ENCODE measurements around the gene CASP7. TPM values are rescaled to one million over a fixed set of nuclear protein-coding genes. Genes with fewer than 3 reads are reported as not detected.

CASP7 gene
- total RNA-seq, 1 donor from 2014 or later = 44.9 TPM

DNA sequence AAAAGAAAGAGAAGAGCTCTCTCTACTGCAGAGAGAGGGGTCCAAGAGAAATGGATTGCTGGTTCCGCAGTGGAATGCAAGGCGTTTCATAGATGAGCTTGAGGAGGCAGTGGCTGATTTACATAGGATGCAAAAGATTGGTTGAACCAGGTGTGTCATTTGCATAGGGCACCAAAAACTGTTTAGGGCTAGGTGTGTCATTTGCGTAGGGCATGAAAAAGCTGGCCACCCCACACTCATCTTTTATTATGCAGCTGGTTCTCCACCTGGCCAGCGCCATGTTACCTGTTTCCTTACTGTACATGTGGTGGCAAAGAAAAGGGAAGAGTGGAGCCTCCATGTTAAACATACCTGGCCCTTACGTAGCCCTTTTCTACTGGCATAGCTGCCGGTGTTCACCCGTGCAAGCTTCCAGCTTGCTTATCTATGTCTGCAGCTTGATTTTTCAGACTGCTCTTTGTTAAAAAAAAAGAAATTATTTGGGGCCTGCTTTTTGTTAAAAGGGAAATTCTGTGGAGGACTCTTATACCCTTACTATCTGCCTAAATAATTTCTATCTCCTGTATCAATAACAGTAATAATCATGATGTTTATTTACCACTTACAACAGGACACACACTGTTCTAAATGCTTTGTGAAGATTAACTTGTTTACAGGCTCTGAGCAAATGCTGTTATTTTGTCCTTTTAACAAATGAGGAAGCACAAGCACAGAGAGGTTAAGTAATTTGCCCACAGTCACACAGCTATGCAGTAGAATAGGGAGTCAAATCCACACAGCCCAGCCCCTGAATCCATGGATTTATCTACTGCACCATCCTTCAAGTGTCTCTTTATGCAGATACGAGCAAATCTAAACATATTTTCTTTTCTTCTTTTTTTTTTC, 33.3 kb downstream of the CASP7 start:
- H3K36me3 Mint-ChIP-seq (ENCODE audit: low read depth, unreplicated experiment) = peaks cover 20% of the 10 kb centered on the region
- no peak overlapping the region for H3K27ac ChIP-seq (ENCODE audit: low read depth, low read length)
- H3K27me3 Mint-ChIP-seq (ENCODE audit: low read depth, unreplicated experiment) = no peaks in the 10 kb centered on the region
- H3K4me1 ChIP-seq (ENCODE audit: insufficient read depth, low read length) = peaks cover 16% of the 10 kb centered on the region
- no peak overlapping the region for H3K4me2 ChIP-seq (ENCODE audit: low read length)
- no peak overlapping the region for H2AFZ ChIP-seq (ENCODE audit: low read depth, low read length)
- FAIRE-seq = peak; percentile 29
- no peak for DNase-seq (ENCODE audit: low read depth)
- H3K36me3 ChIP-seq (ENCODE audit: insufficient read depth, low read length) = no peaks in the 10 kb centered on the region
- H3K4me1 Mint-ChIP-seq (ENCODE audit: low read depth, unreplicated experiment) = peaks cover 26% of the 10 kb centered on the region
- H3K4me3 ChIP-seq (ENCODE audit: insufficient read depth, low read depth, low read length) = no peak overlapping the region
- no peak overlapping the region for H3K27ac Mint-ChIP-seq (ENCODE audit: unreplicated experiment)
- peaks cover 3% of the 10 kb centered on the region for H3K79me2 ChIP-seq (ENCODE audit: insufficient read depth, low read length)
- H3K27me3 ChIP-seq (ENCODE audit: insufficient read depth, low read length) = no peaks in the 10 kb centered on the region
- H3K9me3 ChIP-seq (ENCODE audit: insufficient read depth, low read depth, low read length) = no peaks in the 10 kb centered on the region
- H3K4me3 Mint-ChIP-seq (ENCODE audit: unreplicated experiment) = no peak overlapping the region
- TF ChIP-seq, protein P1, sequence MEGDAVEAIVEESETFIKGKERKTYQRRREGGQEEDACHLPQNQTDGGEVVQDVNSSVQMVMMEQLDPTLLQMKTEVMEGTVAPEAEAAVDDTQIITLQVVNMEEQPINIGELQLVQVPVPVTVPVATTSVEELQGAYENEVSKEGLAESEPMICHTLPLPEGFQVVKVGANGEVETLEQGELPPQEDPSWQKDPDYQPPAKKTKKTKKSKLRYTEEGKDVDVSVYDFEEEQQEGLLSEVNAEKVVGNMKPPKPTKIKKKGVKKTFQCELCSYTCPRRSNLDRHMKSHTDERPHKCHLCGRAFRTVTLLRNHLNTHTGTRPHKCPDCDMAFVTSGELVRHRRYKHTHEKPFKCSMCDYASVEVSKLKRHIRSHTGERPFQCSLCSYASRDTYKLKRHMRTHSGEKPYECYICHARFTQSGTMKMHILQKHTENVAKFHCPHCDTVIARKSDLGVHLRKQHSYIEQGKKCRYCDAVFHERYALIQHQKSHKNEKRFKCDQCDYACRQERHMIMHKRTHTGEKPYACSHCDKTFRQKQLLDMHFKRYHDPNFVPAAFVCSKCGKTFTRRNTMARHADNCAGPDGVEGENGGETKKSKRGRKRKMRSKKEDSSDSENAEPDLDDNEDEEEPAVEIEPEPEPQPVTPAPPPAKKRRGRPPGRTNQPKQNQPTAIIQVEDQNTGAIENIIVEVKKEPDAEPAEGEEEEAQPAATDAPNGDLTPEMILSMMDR (IDR thresholded peaks at IDR 0.05; ENCODE audit: insufficient read depth, low read depth, low read length) = no peak
- TF ChIP-seq EZH2 (IDR thresholded peaks at IDR 0.05; ENCODE audit: insufficient read depth, low read length) = no peak
- no peak overlapping the region for H3K9ac ChIP-seq (ENCODE audit: low read length)
- H3K9me3 Mint-ChIP-seq (ENCODE audit: unreplicated experiment) = no peaks in the 10 kb centered on the region
- H4K20me1 ChIP-seq (ENCODE audit: insufficient read depth, low read length) = peaks cover 53% of the 10 kb centered on the region

DNA sequence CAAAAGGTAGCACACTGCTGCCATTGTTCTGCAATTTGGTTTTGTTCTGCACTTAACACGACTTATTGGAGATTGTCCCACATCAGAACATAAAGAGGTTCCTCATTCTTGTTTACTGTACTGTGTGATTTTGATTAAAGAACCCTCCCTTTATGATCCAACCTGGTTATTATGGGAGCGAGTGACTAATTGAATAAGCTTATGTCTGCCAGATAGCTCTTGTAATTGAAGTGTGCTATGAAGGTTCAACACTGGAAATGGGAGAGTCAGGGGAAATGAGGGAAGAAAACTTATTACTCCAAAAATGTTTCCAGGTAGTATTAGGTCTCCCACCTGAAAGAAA, 33.9 kb downstream of the CASP7 start:
- TF ChIP-seq, protein P1 (IDR thresholded peaks at IDR 0.05; ENCODE audit: insufficient read depth, low read depth, low read length) = no peak
- TF ChIP-seq EZH2 (IDR thresholded peaks at IDR 0.05; ENCODE audit: insufficient read depth, low read length) = no peak
- Histone ChIP-seq H3K4me2 (ENCODE audit: low read length) (no peak overlapping the region), H3K9me3 (ENCODE audit: insufficient read depth, low read depth, low read length) (no peaks in the 10 kb centered on the region), H3K27me3 (ENCODE audit: insufficient read depth, low read length) (no peaks in the 10 kb centered on the region), H3K4me1 (ENCODE audit: insufficient read depth, low read length) (peaks cover 13% of the 10 kb centered on the region), H3K27ac (ENCODE audit: low read depth, low read length) (no peak overlapping the region), H3K36me3 (ENCODE audit: insufficient read depth, low read length) (no peaks in the 10 kb centered on the region), H4K20me1 (ENCODE audit: insufficient read depth, low read length) (peaks cover 50% of the 10 kb centered on the region), H3K79me2 (ENCODE audit: insufficient read depth, low read length) (peaks cover 3% of the 10 kb centered on the region), H3K4me3 (ENCODE audit: insufficient read depth, low read depth, low read length) (no peak overlapping the region), H2AFZ (ENCODE audit: low read depth, low read length) (no peak overlapping the region), H3K9ac (ENCODE audit: low read length) (no peak overlapping the region)
- DNase-seq (ENCODE audit: low read depth) (no peak), FAIRE-seq (no peak)
- peaks cover 24% of the 10 kb centered on the region for H3K36me3 Mint-ChIP-seq (ENCODE audit: low read depth, unreplicated experiment)
- H3K4me3 Mint-ChIP-seq (ENCODE audit: unreplicated experiment) = no peak overlapping the region
- peaks cover 26% of the 10 kb centered on the region for H3K4me1 Mint-ChIP-seq (ENCODE audit: low read depth, unreplicated experiment)
- H3K27ac Mint-ChIP-seq (ENCODE audit: unreplicated experiment) = no peak overlapping the region
- no peaks in the 10 kb centered on the region for H3K27me3 Mint-ChIP-seq (ENCODE audit: low read depth, unreplicated experiment)
- no peaks in the 10 kb centered on the region for H3K9me3 Mint-ChIP-seq (ENCODE audit: unreplicated experiment)
